Measurements from ENCODE around the gene ADA. TPM values are rescaled to one million over a fixed set of nuclear protein-coding genes. Genes with fewer than 3 reads are reported as not detected.

ADA gene
- total RNA-seq, 1 experiment from 2014 or later = 4.7 TPM

DNA sequence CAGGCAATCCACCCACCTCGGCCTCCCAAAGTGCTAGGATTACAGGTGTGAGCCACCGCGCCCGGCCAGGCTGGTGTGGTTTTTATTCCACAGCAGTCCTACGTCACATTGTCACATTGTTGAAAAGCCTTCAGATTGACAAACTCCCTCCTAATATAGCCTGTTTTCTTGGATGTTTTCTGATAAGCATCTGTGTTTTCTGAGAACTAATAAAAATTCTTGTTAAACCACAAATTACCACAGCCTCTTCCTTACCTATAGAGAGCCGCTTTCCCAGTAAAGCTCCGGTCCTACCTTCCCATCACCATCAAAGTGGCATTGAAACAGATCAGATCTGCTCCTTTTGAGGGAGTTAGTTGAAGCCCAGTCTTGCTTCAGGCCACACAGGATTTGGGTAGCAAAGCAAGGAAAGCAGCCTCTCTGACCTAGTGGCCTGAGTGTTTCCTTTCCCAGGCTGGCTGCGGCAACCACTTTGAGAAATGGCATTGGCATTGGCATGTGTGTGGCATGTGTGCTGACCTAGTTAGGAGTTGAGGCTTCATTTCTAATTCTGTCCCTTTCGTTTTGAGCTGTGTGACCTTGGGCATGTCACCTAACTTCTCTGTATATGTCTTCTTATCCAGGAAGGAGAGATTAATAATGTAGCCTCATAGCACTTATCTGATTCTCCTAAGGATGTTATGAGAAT, 70.8 kb downstream of the ADA start:
- no peak for DNase-seq (ENCODE audit: low read depth)

DNA sequence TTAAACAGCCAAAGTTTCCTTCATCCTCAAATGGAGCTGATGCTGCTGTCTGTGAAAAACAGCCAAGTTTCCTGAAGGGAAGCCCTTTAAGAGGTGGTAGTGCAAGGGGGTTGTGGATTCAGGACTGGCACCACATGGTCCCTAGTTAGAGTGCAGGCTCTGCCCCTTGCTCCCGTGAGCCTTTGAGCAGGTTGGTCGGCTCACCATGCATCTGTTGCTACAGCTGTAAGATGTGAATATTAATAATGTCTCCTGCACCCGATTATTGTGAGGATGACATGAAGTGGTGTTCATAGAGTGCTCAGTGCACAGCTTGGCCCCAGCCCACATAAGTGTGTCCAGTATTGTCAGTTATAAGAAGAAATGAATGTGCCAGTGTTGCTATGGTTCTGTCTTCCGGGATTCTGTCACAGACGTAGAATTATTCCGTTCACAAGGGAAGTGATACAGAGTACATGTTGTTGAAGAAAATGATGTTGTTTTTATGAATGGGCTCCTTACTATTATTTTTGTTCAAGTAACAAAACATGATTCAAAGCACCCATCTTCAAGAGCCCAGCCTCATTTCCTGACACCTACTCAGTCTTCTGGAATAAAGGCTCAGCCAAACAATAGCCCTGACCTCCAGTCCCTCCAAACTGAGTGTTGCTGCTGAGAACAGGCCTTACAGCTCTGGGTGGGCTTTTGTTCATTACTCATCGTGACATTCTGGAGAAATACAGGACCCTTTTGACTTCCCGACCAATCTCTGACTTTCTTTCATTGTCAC, 72.0 kb downstream of the ADA start:
- DNase-seq (ENCODE audit: low read depth) = no peak

DNA sequence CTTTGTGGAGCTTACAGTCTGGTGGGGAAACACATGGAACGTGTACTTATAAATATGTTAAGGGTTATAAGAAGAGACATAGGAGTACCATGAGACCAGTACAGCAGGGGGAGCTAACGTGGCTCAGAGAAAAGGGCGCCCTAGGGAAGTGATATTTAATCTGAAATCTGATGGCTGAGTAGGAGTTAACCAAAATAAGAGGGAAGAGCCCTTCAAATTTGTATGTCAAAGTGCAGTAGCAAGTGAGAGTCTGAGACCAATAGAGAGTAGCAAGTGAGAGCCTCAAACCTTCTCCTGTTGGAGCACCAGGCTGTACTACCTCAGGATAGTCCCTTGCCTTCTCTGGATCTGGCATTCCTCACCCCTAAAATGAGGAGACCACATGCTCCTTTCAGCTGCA, 75.2 kb downstream of the ADA start:
- peak; percentile 64 for DNase-seq (ENCODE audit: low read depth)

DNA sequence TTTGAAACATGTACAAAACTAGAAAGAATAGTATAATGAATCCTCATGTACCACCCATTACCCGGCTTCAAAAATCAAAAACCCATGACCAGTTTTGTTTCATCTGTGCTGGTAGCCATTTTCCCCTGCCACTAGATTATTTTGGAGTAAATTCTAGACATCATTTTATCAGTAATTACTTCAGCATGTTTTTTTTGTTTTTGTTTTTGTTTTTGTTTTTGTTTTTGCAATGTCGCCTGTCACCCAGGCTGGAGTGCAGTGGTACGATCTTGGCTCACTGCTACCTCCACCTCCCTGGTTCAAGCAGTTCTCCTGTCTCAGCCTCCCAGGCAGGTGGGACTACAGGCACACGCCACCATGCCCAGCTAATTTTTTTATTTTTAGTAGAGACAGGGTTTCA, 77.1 kb downstream of the ADA start:
- no peak for DNase-seq (ENCODE audit: low read depth)

DNA sequence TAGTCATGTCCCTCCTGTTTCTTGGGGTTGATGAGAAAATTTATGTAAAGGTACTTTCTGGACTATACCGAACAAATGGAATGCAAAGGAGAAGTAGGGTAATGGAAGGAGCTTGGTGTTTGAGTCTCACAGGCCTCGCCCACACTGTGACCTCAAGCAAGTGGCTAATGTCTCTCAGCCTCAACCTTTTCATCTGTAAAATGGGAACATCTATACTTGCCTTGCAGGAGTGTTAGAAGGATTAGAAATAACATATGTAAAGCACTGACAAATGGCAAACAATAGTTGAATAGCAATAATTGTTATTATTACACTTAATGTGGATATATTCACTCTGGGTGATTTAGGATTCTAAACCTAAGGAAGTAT, 78.0 kb downstream of the ADA start:
- DNase-seq (ENCODE audit: low read depth) = no peak

DNA sequence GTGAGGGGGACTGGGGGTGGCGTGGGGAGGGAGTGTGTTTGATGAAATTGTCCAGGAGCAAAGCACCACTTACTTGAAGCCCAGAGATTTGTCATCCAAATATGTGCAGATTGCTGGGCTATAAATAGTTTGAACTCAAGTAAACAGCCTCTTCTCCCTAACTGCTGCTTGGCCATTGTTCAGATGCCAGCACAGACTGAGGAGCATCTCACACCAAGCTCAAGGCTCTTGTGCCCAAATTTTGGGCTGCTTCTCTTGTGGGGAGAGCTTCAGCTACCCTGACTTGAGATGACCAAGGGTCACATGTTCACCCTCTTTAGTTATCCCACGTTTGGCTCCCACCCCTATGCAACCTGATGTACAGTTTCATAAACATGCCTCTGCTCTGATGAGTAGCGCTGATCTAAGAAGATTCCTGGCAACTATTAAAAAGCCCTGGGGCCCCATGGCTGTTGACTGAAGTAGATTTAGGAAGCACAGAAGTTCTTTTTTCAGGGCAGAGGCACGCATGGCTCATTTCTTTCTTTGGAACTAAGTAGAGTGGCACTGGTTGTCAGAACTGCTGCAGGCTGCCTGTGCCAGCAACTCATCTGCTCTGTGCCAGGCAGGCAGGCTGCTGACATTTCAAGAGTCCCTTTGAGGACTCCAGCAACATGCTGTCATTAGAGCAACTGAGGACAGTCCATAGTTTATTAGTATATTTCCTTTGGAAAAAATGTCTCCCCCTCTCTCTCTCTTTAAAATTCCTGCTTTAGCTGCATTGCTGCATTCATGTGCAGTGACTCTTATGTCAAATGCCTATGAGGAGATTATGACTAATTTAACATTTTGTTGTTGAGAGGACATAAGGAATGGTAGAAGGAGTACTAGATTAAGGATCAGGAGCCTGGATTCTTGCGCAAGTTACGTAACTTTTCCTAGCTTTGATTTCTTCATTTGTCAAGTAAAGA, 78.7 kb downstream of the ADA start:
- peak; percentile 50 for DNase-seq (ENCODE audit: low read depth)

DNA sequence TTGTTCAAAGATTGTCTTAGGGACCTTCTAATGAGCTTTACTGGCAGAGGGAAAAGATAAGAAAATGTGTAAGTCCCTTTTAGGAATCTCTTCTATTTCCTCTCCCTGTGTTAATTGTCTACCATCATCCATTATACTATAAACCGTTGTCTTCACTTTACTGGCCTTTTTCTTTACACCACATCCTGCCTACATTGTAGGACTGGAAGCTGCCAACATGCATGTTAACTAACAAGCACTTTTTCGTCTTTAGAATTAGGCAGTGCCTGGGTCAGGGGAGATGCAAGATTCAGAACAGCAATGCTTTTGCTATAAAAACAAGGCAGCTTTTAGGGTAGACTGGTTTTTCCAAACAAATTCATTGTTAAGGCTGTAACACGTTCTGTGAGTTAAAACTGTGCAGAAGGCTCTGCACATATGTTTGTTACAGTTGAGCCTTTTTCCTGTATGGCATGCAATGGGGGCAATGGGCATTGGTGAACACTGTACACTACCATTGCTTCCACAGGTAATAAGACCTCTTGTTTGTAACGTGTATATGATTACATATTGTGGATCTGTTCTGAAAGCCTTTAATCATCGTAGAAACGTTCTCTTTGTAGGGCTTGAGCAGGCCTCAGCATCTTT, 80.0 kb downstream of the ADA start:
- no peak for DNase-seq (ENCODE audit: low read depth)

DNA sequence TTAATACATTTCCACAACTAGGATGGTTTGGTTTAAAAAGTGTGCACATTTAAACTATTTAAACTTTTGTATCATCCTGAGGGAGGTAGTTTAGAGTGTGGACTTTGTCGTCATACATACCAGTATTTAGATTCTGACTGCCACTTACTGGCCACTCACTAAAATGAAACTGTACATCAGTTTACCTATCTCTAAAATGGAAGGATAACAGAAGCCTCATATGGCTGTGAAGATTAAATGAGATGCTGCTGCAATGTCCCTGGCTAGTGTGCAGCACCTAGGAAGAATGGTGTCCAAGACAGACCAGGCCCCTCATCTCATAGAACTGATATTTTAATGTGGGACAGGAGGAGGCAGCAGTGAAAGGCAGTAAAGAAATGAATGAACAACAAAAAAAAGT, 81.1 kb downstream of the ADA start:
- DNase-seq (ENCODE audit: low read depth) = no peak

Other genes starting within 250 kb of the ADA start
- 5.4 and 6.1 TPM in 2 replicates for gene TTPAL, start 175.8 kb downstream of the ADA start, total RNA-seq (2014; rRNA removed; shearing (Covaris generic))
- gene SERINC3, start 129.6 kb downstream of the ADA start, total RNA-seq (2014; rRNA removed; shearing (Covaris generic)) = 24.5 and 32.1 TPM in 2 replicates
- gene PKIG, start 69.1 kb downstream of the ADA start, total RNA-seq (2014; rRNA removed; shearing (Covaris generic)) = 51.8 and 54.6 TPM in 2 replicates
- gene CCN5, start 63.7 kb upstream of the ADA start, total RNA-seq (2014; rRNA removed; shearing (Covaris generic)) = not detected in 2 replicates
- 1.3 TPM in 1 of 2 replicates, not detected in the other for gene KCNK15, start 94.2 kb upstream of the ADA start, total RNA-seq (2014; rRNA removed; shearing (Covaris generic))
- 2.0 and 2.1 TPM in 2 replicates for gene RIMS4, start 158.8 kb upstream of the ADA start, total RNA-seq (2014; rRNA removed; shearing (Covaris generic))
- 58.3 and 62.8 TPM in 2 replicates for gene YWHAB, start 234.0 kb upstream of the ADA start, total RNA-seq (2014; rRNA removed; shearing (Covaris generic))